ENCODE data around the gene PRDM16.

Gene PRDM16

GRCh38 chr1:3333903-3334302, 264.9 kb downstream of the PRDM16 start:
- no peak for DNase-seq

- no peak for DNase-seq
Measured at GRCh38 chr1:3334366-3334765, 265.4 kb downstream of the PRDM16 start.

- no peak for DNase-seq
Measured at GRCh38 chr1:3335754-3336640, 267.0 kb downstream of the PRDM16 start.

GRCh38 chr1:3336641-3337630, 267.9 kb downstream of the PRDM16 start:
- DNase-seq = no peak

GRCh38 chr1:3337798-3338724, 269.1 kb downstream of the PRDM16 start:
- DNase-seq = no peak

GRCh38 chr1:3338725-3339070, 269.7 kb downstream of the PRDM16 start:
- no peak for DNase-seq

GRCh38 chr1:3339856-3340255, 270.9 kb downstream of the PRDM16 start:
- DNase-seq = no peak

- no peak for DNase-seq
Measured at GRCh38 chr1:3340548-3341235, 271.7 kb downstream of the PRDM16 start.

GRCh38 chr1:3341236-3341994, 272.4 kb downstream of the PRDM16 start:
- DNase-seq = no peak

- no peak for DNase-seq
Measured at GRCh38 chr1:3342960-3343359, 274.0 kb downstream of the PRDM16 start.

GRCh38 chr1:3344395-3344794, 275.4 kb downstream of the PRDM16 start:
- DNase-seq = no peak

- DNase-seq = no peak
Measured at GRCh38 chr1:3345792-3346191, 276.8 kb downstream of the PRDM16 start.

GRCh38 chr1:3346478-3346877, 277.5 kb downstream of the PRDM16 start:
- no peak for DNase-seq

- DNase-seq = no peak
Measured at GRCh38 chr1:3347257-3348020, 278.4 kb downstream of the PRDM16 start.

- no peak for DNase-seq
Measured at GRCh38 chr1:3348196-3348865, 279.3 kb downstream of the PRDM16 start.

GRCh38 chr1:3349161-3349967, 280.4 kb downstream of the PRDM16 start:
- no peak for DNase-seq

- DNase-seq = no peak
Measured at GRCh38 chr1:3349968-3350299, 280.9 kb downstream of the PRDM16 start.

GRCh38 chr1:3350506-3351261, 281.7 kb downstream of the PRDM16 start:
- no peak for DNase-seq
